ENCODE data around the gene OSBPL7.

Gene OSBPL7

GRCh38 chr17:47813077-47813476 is 8.5 kb downstream of the OSBPL7 start:
- H3K9me3 ChIP-seq (ENCODE audit: control insufficient read depth, insufficient read depth, low read depth, low read length), result no peaks in the 10 kb centered on the region
- TF ChIP-seq ZNF248 (tag by site-specific recombination; IDR thresholded peaks at IDR 0.05), result no peak
- no peak for TF ChIP-seq ZNF157 (tag by site-specific recombination; IDR thresholded peaks at IDR 0.05)
- TF ChIP-seq KLF9 (tag by site-specific recombination; IDR thresholded peaks at IDR 0.05; ENCODE audit: low read depth), result no peak
- no peak for TF ChIP-seq ZNF571 (tag by site-specific recombination; IDR thresholded peaks at IDR 0.05)
- TF ChIP-seq KLF7 (tag by site-specific recombination; IDR thresholded peaks at IDR 0.05; ENCODE audit: borderline replicate concordance), result no peak
- no peak for TF ChIP-seq IKZF3 (tag by site-specific recombination; IDR thresholded peaks at IDR 0.05)
- TF ChIP-seq ZNF114 (tag by site-specific recombination; IDR thresholded peaks at IDR 0.05), result no peak
- TF ChIP-seq ZNF501 (tag by site-specific recombination; IDR thresholded peaks at IDR 0.05), result no peak
- no peak for TF ChIP-seq ZNF488 (tag by site-specific recombination; IDR thresholded peaks at IDR 0.05)
- no peak for TF ChIP-seq ZNF274 (IDR thresholded peaks at IDR 0.05; ENCODE audit: low read length)
- TF ChIP-seq ZNF274 (tag by site-specific recombination; IDR thresholded peaks at IDR 0.05; ENCODE audit: borderline replicate concordance), result no peak
- TF ChIP-seq ZNF16 (tag by site-specific recombination; IDR thresholded peaks at IDR 0.05; ENCODE audit: low read depth), result no peak
- no peak for TF ChIP-seq ZIC2 (tag by site-specific recombination; IDR thresholded peaks at IDR 0.05)
- H3K4me1 ChIP-seq (ENCODE audit: control insufficient read depth, insufficient read depth, low read length), result no peaks in the 10 kb centered on the region
- no peak overlapping the region for H3K4me3 ChIP-seq (ENCODE audit: low read depth, low read length)
- H3K27ac ChIP-seq (ENCODE audit: extremely low read depth, low read depth, low read length), result no peak overlapping the region
- H3K36me3 ChIP-seq (ENCODE audit: control insufficient read depth in 2 of 2, insufficient read depth in 1 of 2, low read length in 2 of 2), result peaks cover 0 to 71% of the 10 kb centered on the region in 2 experiments; a peak in 2 of 3 replicates
- POLR2A ChIA-PET, result no interaction called here
- CTCF ChIA-PET, result interaction anchor here (1.4 kb wide), 1 partner anchor 11 kb away, joined by 3 read pairs; no protein-coding TSS in a partner anchor

GRCh38 chr17:47812146-47812920 is 9.3 kb downstream of the OSBPL7 start:
- H3K9me3 ChIP-seq (ENCODE audit: control insufficient read depth, insufficient read depth, low read depth, low read length), result no peaks in the 10 kb centered on the region
- CTCF ChIA-PET, result interaction anchor here (1.4 kb wide), 1 partner anchor 10 kb away, joined by 3 read pairs; no protein-coding TSS in a partner anchor
- no peak overlapping the region for H3K4me3 ChIP-seq (ENCODE audit: low read depth, low read length)
- no peaks in the 10 kb centered on the region for H3K4me1 ChIP-seq (ENCODE audit: control insufficient read depth, insufficient read depth, low read length)
- POLR2A ChIA-PET, result interaction anchor here (0.6 to 3.3 kb wide), 2 partner anchors 19 to 112 kb away, joined by 3 to 15 read pairs; partner anchors contain the start of genes LRRC46 and MRPL10
- peaks cover 0 to 71% of the 10 kb centered on the region in 2 experiments; a peak in 2 of 3 replicates for H3K36me3 ChIP-seq (ENCODE audit: control insufficient read depth in 2 of 2, insufficient read depth in 1 of 2, low read length in 2 of 2)
- TF ChIP-seq ZNF335 (tag by site-specific recombination; conservative IDR thresholded peaks at IDR 0.05) (no peak), ZBTB10 (tag by site-specific recombination; IDR thresholded peaks at IDR 0.05) (no peak), ZNF623 (tag by site-specific recombination; IDR thresholded peaks at IDR 0.05) (no peak), ZNF37A (tag by site-specific recombination; IDR thresholded peaks at IDR 0.05) (no peak), ZNF514 (tag by site-specific recombination; IDR thresholded peaks at IDR 0.05) (no peak), ZNF449 (tag by site-specific recombination; IDR thresholded peaks at IDR 0.05) (no peak), HOXC10 (CRISPR knock-in tag; IDR thresholded peaks at IDR 0.05) (no peak), ZNF416 (tag by site-specific recombination; IDR thresholded peaks at IDR 0.05) (no peak), ZNF391 (tag by site-specific recombination; IDR thresholded peaks at IDR 0.05; ENCODE audit: borderline replicate concordance, low read depth) (no peak), KLF10 (tag by site-specific recombination; IDR thresholded peaks at IDR 0.05) (no peak), ZNF670 (tag by site-specific recombination; IDR thresholded peaks at IDR 0.05; ENCODE audit: low read depth) (no peak), KLF8 (tag by site-specific recombination; IDR thresholded peaks at IDR 0.05) (no peak), HOXD13 (CRISPR knock-in tag; IDR thresholded peaks at IDR 0.05; ENCODE audit: borderline replicate concordance) (no peak), ZNF2 (tag by site-specific recombination; IDR thresholded peaks at IDR 0.05) (no peak)
- no peak overlapping the region for H3K27ac ChIP-seq (ENCODE audit: extremely low read depth, low read depth, low read length)

All from HEK293 (cell line).